A549 (cell line): ENCODE data around the gene KBTBD13.
"Not testable (repeated sequence)": the region's sequence is repeated elsewhere in the genome, so short reads cannot be mapped to it uniquely, and the experiment has no call there.

Experiments used
- EHF ChIP-seq: fragments of 250-450 bp; sonication (Bioruptor Pico); IDR thresholded peaks from 2 replicates; pipeline ENCODE4 v1.5.0; 2020; ENCODE audit warnings: mild to moderate bottlenecking
- EHMT2 ChIP-seq: fragments of 200-600 bp; sonication (generic); IDR thresholded peaks from 2 replicates; pipeline ENCODE4 v1.6.1; 2016; ENCODE audit warnings: antibody characterized with exemption, low read depth, mild to moderate bottlenecking, moderate library complexity
- EP300 ChIP-seq, 2 experiments: fragments of >200 bp; sonication (Bioruptor Twin); formaldehyde crosslinking; IDR thresholded peaks; 2 replicates in 1 of 2; 3 replicates in 1 of 2; pipeline ENCODE4 v1.6.1; 2016 to 2017
- ESRRA ChIP-seq: fragments of 150-350 bp; IDR thresholded peaks from 2 replicates; pipeline ENCODE4 v1.6.1; 2014; ENCODE audit warnings: mild to moderate bottlenecking, low read length, borderline replicate concordance
- HDAC2 ChIP-seq: fragments of 200-600 bp; sonication (generic); IDR thresholded peaks from 2 replicates; pipeline ENCODE4 v1.6.1; 2016
- MAFK ChIP-seq: fragments of 450-650 bp; IDR thresholded peaks from 2 replicates; pipeline ENCODE4 v1.6.1; 2014; ENCODE audit not compliant: partially characterized antibody
- MYC ChIP-seq: IDR thresholded peaks from 2 replicates; pipeline ENCODE4 v1.6.1; 2012; ENCODE audit warnings: mild to moderate bottlenecking, inconsistent platforms, low read length, improper control_type of control experiment, borderline replicate concordance
- POLR2A ChIP-seq: IDR thresholded peaks from 2 replicates; pipeline ENCODE4 v1.6.1; 2012; ENCODE audit warnings: mild to moderate bottlenecking, low read length
- POLR2AphosphoS2 ChIP-seq: conservative IDR thresholded peaks from 2 replicates; pipeline ENCODE4 v1.6.1; 2012; ENCODE audit warnings: low read length, improper control_type of control experiment, inconsistent platforms
- RAD21 ChIP-seq, 2 experiments: fragments of >200 bp in 1 of 2; sonication (Bioruptor Twin) in 1 of 2; formaldehyde crosslinking in 1 of 2; IDR thresholded peaks in 1 of 2; conservative IDR thresholded peaks in 1 of 2; 2 replicates in 1 of 2; 3 replicates in 1 of 2; pipeline ENCODE4 v1.6.1; 2012 to 2018; ENCODE audit warnings: inconsistent platforms in 1 of 2
- RFX5 ChIP-seq: fragments of 450-650 bp; IDR thresholded peaks from 2 replicates; pipeline ENCODE4 v1.7.1; 2014; ENCODE audit warnings: antibody characterized with exemption, mild to moderate bottlenecking, moderate library complexity
- ZSCAN20 ChIP-seq: fragments of 250-450 bp; sonication (Bioruptor Pico); IDR thresholded peaks from 2 replicates; pipeline ENCODE4 v1.8.0; 2022; ENCODE audit warnings: mild to moderate bottlenecking, moderate library complexity
- TF ChIP-seq, protein P1 (sequence below): fragments of >200 bp; sonication (Bioruptor Twin); formaldehyde crosslinking; IDR thresholded peaks from 3 replicates; pipeline ENCODE4 v1.5.1; 2016
- TF ChIP-seq, protein P2 (sequence below): IDR thresholded peaks from 2 replicates; pipeline ENCODE4 v1.6.1; 2012

DNA sequence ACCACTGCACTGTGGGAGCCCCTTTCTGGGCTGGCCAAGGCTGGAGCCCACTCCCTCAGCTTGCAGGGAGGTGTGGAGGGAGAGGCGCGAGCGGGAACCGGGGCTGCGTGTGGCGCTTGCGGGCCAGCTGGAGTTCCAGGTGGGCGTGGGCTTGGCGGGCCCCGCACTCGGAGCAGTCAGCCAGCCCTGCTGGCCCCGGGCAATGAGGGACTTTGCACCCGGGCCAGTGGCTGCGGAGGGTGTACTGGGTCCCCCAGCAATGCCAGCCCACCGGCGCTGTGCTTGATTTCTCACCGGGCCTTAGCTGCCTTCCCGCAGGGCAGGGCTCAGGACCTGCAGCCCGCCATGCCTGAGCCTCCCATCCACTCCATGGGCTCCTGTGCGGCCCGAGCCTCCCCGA is 1.6 kb upstream of the KBTBD13 start:
- not testable (repeated sequence) for TF ChIP-seq POLR2A; MYC; EP300 (IDR thresholded peaks at IDR 0.05); EHMT2; ESRRA; EHF (CRISPR knock-in tag); RFX5; POLR2AphosphoS2; MAFK; HDAC2; ZSCAN20; RAD21 (conservative IDR thresholded peaks at IDR 0.05 in 1 of 2, IDR thresholded peaks at IDR 0.05 in 1 of 2)
- TF ChIP-seq, protein P1, sequence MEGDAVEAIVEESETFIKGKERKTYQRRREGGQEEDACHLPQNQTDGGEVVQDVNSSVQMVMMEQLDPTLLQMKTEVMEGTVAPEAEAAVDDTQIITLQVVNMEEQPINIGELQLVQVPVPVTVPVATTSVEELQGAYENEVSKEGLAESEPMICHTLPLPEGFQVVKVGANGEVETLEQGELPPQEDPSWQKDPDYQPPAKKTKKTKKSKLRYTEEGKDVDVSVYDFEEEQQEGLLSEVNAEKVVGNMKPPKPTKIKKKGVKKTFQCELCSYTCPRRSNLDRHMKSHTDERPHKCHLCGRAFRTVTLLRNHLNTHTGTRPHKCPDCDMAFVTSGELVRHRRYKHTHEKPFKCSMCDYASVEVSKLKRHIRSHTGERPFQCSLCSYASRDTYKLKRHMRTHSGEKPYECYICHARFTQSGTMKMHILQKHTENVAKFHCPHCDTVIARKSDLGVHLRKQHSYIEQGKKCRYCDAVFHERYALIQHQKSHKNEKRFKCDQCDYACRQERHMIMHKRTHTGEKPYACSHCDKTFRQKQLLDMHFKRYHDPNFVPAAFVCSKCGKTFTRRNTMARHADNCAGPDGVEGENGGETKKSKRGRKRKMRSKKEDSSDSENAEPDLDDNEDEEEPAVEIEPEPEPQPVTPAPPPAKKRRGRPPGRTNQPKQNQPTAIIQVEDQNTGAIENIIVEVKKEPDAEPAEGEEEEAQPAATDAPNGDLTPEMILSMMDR, result not testable (repeated sequence)
- TF ChIP-seq, protein P2, sequence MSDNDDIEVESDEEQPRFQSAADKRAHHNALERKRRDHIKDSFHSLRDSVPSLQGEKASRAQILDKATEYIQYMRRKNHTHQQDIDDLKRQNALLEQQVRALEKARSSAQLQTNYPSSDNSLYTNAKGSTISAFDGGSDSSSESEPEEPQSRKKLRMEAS, result not testable (repeated sequence)
